Activated B cell treated with CpG ODN at 0.5 μM for 24 hours (primary cell): ENCODE results near the gene CAPN13. TPM values are rescaled to one million over a fixed set of nuclear protein-coding genes. Genes with fewer than 3 reads are reported as not detected.

Experiments used
- ATAC-seq: fragments of 200-7000 bp; cut with Tn5 transposase; one replicate; pipeline ENCODE4 v1.10.0; 2021; ENCODE audit warnings: low read depth, mild to moderate bottlenecking, moderate library complexity
- CTCF ChIA-PET: fragments of 350-600 bp; sonication (Branson Sonifier 250); formaldehyde crosslinking; loops from one replicate; lab custom pipeline; 2021; ENCODE audit warnings: antibody characterized with exemption; lab: Charles Lee
- POLR2A ChIA-PET: fragments of 350-600 bp; sonication (Branson Sonifier 250); formaldehyde crosslinking; loops from one replicate; lab custom pipeline; 2021; ENCODE audit warnings: antibody characterized with exemption; lab: Charles Lee
- DNase-seq: peaks from one replicate; pipeline ENCODE4 v3.0.0; 2022
- H3K27ac Mint-ChIP-seq: one replicate; pipeline ENCODE4 v1.8.0; 2020; ENCODE audit warnings: mixed read lengths
- H3K27me3 Mint-ChIP-seq: one replicate; pipeline ENCODE4 v1.8.0; 2021; ENCODE audit warnings: mixed read lengths
- H3K36me3 Mint-ChIP-seq: one replicate; pipeline ENCODE4 v1.8.0; 2021; ENCODE audit warnings: low read depth, mixed read lengths
- H3K4me1 Mint-ChIP-seq: one replicate; pipeline ENCODE4 v1.8.0; 2021; ENCODE audit warnings: mixed read lengths
- H3K4me3 Mint-ChIP-seq: one replicate; pipeline ENCODE4 v1.8.0; 2020; ENCODE audit warnings: mild to moderate bottlenecking, mixed read lengths
- H3K9me3 Mint-ChIP-seq: one replicate; pipeline ENCODE4 v1.8.0; 2020; ENCODE audit warnings: mixed read lengths
- intact Hi-C: fragments of 100-400 bp; cut with micrococcal nuclease; formaldehyde crosslinking; loops from one replicate; pipeline ENCODE4 v1.15.1; 2024
- total RNA-seq: library from RNA; stranded (reverse); gene quantifications from 2 replicates; pipeline ENCODE4 v1.2.3, GENCODE V29; 2022
- TF ChIP-seq, protein P1 (sequence below): fragments of 200-600 bp; IDR thresholded peaks from one replicate; pipeline ENCODE4 v1.8.0; 2022; ENCODE audit warnings: antibody characterized with exemption, mild to moderate bottlenecking

The CAPN13 gene
- total RNA-seq, 1 donor from 2014 or later, result not detected

DNA sequence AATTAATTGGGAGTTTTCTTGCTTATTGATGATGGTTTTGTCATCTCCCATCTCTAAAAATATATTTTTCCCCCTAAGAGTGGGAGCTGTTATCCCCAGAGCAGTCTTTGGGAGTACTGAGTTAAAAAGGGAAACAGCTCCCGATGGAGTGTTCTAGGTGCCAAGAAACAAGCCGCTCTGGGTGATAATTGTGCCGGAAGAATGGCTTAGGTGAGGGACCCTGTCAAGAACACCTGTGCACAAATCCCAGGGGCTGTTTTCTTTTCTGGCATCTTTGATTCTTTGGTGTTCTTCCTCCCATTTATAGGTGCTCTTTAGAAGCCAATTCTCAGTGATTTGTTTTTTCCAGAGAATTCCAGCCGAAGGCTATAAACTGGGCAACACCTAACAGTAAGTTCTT is 1.4 kb upstream of the CAPN13 start:
- ChIA-PET POLR2A (no interaction called here), CTCF (no interaction called here)
- H3K36me3 Mint-ChIP-seq, result no peaks in the 10 kb centered on the region
- H3K9me3 Mint-ChIP-seq, result no peaks in the 10 kb centered on the region
- H3K4me1 Mint-ChIP-seq, result no peaks in the 10 kb centered on the region
- H3K27me3 Mint-ChIP-seq, result peaks cover 28% of the 10 kb centered on the region
- TF ChIP-seq, protein P1, sequence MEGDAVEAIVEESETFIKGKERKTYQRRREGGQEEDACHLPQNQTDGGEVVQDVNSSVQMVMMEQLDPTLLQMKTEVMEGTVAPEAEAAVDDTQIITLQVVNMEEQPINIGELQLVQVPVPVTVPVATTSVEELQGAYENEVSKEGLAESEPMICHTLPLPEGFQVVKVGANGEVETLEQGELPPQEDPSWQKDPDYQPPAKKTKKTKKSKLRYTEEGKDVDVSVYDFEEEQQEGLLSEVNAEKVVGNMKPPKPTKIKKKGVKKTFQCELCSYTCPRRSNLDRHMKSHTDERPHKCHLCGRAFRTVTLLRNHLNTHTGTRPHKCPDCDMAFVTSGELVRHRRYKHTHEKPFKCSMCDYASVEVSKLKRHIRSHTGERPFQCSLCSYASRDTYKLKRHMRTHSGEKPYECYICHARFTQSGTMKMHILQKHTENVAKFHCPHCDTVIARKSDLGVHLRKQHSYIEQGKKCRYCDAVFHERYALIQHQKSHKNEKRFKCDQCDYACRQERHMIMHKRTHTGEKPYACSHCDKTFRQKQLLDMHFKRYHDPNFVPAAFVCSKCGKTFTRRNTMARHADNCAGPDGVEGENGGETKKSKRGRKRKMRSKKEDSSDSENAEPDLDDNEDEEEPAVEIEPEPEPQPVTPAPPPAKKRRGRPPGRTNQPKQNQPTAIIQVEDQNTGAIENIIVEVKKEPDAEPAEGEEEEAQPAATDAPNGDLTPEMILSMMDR, result no peak
- H3K27ac Mint-ChIP-seq, result no peak overlapping the region
- no peak for DNase-seq
- H3K4me3 Mint-ChIP-seq, result no peak overlapping the region
- no peak for ATAC-seq
- intact Hi-C loops, result no loop called here

DNA sequence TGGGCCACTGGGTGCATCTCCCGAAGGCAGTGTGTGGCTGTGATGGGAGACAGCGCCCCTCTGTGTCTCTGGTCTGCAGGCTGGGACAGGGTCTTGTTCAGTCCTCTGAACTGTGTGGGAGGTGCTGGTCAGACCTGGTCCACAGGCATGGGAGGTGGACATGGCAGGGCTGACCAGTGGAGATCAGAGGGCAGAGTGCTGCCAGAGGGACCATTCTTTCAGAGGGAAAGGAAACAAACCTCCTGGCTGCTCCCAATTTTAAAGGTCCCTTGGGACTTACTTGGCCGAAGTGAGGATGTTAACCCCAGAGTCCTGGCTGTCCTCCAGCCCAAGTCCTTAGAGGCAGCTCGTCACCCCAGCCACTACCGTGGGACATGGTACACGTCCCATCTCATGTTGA is 4.0 kb downstream of the CAPN13 start:
- CTCF ChIA-PET, result no interaction called here
- TF ChIP-seq, protein P1, result no peak

DNA sequence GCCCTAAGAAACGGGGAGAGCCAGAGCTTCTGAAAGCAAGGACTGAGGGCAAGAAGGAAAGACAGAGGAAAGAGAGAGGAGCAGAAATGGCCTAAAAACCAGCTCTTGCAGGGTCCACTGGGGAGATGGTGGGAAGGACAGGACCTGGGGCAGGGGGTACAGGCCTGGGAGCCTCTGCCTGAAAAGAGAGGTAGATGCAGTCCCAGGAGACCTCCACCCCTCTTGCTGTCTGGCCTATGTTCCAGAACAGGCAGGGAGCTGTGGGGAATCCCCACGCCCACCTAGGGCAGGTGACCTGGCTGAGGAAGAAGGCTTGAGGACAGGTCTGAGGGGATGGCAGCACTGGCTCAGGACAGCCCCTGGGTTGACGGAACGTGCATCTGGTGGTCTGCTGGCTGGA is 4.6 kb downstream of the CAPN13 start:
- intact Hi-C loops, result no loop called here
- Mint-ChIP-seq H3K4me1 (peaks cover 10% of the 10 kb centered on the region), H3K27me3 (peaks cover 5% of the 10 kb centered on the region), H3K9me3 (no peaks in the 10 kb centered on the region), H3K27ac (no peak overlapping the region), H3K4me3 (no peak overlapping the region), H3K36me3 (no peaks in the 10 kb centered on the region)
- ATAC-seq (no peak), DNase-seq (no peak)
- CTCF ChIA-PET, result no interaction called here
- POLR2A ChIA-PET, result no interaction called here
- TF ChIP-seq, protein P1, result no peak

More for the DNA sequence above, 4.0 kb downstream of the CAPN13 start:
- H3K36me3 Mint-ChIP-seq, result no peaks in the 10 kb centered on the region
- no peaks in the 10 kb centered on the region for H3K9me3 Mint-ChIP-seq
- no peak overlapping the region for H3K27ac Mint-ChIP-seq
- intact Hi-C loops, result no loop called here
- POLR2A ChIA-PET, result no interaction called here
- ATAC-seq (no peak), DNase-seq (no peak)
- H3K27me3 Mint-ChIP-seq, result peaks cover 5% of the 10 kb centered on the region
- no peak overlapping the region for H3K4me3 Mint-ChIP-seq
- peaks cover 10% of the 10 kb centered on the region for H3K4me1 Mint-ChIP-seq

DNA sequence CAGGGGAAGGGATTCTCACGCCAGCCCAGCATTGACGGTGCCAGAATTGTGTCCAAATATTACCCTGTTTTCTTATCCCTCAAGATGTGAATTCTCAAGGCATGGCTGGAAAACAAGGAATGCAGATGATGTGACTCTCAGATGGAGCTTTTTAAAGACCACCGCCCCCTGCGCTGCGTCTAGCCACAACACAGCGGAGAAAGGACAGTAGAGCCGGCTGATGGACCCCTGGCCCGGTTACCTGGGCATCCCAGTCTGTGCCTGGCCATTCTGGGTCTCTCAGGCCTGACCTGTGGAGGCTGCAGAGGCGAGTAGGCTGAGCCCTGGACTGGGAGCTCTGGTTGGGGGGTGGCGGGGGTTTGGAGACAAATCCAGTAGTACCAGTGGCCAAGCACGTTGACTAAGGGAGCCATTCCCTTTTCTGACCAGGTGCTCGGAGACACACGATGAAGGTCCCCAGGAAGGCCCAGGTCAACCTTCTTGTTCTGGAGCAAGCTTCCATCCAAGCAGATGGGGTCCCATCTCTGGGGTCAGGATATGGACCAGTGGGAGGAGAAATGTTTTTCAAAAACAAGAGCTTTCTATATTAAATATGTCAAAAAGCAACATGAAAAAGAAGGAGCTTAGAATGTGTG is 5.3 kb downstream of the CAPN13 start:
- Mint-ChIP-seq H3K4me1 (peaks cover 10% of the 10 kb centered on the region), H3K27me3 (peaks cover 5% of the 10 kb centered on the region), H3K27ac (no peak overlapping the region), H3K9me3 (no peaks in the 10 kb centered on the region), H3K4me3 (no peak overlapping the region), H3K36me3 (no peaks in the 10 kb centered on the region)
- ATAC-seq (no peak), DNase-seq (no peak)
- TF ChIP-seq, protein P1, result no peak
- ChIA-PET CTCF (no interaction called here), POLR2A (no interaction called here)
- intact Hi-C loops, result no loop called here

DNA sequence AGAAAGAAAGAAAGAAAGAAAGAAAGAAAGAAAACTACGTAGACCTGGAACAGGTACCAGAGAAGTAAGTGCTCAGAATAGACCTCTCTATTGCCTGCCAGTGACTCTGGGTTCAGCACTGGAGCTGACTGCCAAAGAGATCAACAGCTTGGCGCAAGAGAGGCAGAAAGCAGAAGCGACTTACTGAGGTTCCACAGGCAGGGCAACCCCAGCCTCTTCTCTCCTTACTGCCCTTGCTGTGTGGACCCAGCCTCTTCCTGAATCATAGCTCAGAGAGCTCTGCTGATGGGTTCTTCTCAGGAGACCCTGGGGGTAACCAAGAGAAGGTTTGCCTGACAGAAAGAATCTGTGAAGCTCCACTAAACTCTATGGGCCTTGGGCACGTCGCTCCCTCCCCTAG is 7.1 kb downstream of the CAPN13 start:
- H3K27me3 Mint-ChIP-seq, result peaks cover 4% of the 10 kb centered on the region
- H3K4me3 Mint-ChIP-seq, result no peak overlapping the region
- CTCF ChIA-PET, result no interaction called here
- POLR2A ChIA-PET, result interaction anchor here (0.7 kb wide), 1 partner anchor 124 kb away, joined by 3 read pairs; no protein-coding TSS in a partner anchor
- ATAC-seq (no peak), DNase-seq (no peak)
- intact Hi-C loops, result no loop called here
- H3K36me3 Mint-ChIP-seq, result no peaks in the 10 kb centered on the region
- H3K27ac Mint-ChIP-seq, result no peak overlapping the region
- no peaks in the 10 kb centered on the region for H3K9me3 Mint-ChIP-seq
- peaks cover 10% of the 10 kb centered on the region for H3K4me1 Mint-ChIP-seq
- TF ChIP-seq, protein P1, result no peak
